ENCODE data around the gene LCP2.
A peak's percentile ranks its signal among the peaks of the same experiment; 100 is the strongest.

Gene LCP2

DNA sequence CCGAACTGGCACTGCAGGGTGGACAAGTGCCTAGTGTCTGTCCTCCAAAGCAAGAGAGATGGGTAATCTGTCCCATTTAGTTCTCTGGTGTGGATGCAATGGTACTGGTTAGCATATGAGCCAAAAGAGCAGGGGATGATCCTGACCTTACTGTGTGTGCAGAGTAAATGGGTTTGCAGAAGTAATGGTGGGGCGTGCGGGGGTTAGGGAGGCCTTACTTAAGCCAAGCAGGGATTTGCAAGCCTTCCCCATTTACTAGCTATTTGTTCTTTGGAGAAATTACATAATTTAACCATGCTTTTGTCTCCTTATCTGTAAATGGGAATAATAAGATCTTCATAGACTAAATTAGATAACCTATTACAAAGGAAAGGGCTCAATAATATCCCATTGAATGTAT lies 19.9 kb upstream of the LCP2 start:
- H3K4me3 ChIP-seq (ENCODE audit: low read depth, low read length) = no peak overlapping the region
- DNase-seq (ENCODE audit: low read depth) = no peak

- DNase-seq (ENCODE audit: low read depth) = no peak
- H3K4me3 ChIP-seq (ENCODE audit: low read depth, low read length) = no peak overlapping the region
Observed at GRCh38 chr5:170316937-170317336, 19.4 kb upstream of the LCP2 start.

DNA sequence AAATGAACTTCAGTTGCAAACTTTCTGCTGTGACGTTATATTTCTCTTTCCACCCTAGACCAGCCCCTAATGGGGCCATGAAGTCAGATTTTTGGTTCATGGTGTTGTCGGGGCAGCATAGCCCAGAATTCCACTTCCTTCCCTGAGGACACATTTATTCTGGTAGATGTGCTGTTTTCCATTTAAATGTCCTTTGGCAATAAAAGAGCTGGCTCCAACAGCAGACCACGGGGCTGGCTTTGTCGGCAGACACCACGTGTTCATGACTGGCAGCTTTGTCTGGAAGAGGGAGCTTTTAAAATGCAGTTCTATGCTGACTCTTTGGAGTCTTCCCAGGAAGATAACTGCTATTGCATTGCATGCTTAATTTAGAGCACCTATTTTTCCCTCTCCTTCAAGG lies 17.6 kb upstream of the LCP2 start:
- no peak overlapping the region for H3K4me3 ChIP-seq (ENCODE audit: low read depth, low read length)
- no peak for DNase-seq (ENCODE audit: low read depth)

DNA sequence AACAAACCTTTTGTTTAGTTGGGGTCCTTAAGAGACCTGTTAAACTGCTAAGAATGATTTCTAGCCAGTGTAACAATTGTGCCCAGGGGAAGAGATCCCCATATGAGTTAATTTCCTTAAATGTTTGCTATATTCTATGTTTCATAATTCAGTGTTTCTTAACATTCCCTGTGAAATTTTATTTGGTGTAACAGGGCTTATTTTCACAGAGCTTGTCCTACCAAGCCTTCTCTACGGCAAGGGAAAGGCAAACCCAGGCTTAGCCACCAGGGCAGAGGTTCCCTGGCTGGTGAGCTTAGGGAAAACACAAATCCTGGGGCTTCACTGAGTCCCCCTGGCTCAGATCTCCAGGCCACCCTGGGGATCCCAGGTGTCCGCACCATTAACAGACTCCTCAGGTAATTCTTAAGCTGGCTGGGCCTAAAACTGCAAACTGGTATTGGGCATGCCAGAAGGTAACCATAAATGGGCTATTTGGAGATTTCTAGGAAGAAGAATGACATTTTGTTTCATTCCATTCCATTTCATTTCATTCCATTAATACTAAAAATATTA lies 17.0 kb upstream of the LCP2 start:
- no peak for DNase-seq (ENCODE audit: low read depth)
- no peak overlapping the region for H3K4me3 ChIP-seq (ENCODE audit: low read depth, low read length)

- H3K4me3 ChIP-seq (ENCODE audit: low read depth, low read length) = no peak overlapping the region
- DNase-seq (ENCODE audit: low read depth) = no peak
Observed at GRCh38 chr5:170313816-170314215, 16.2 kb upstream of the LCP2 start.

- no peak overlapping the region for H3K4me3 ChIP-seq (ENCODE audit: low read depth, low read length)
- no peak for DNase-seq (ENCODE audit: low read depth)
Observed at GRCh38 chr5:170313344-170313743, 15.8 kb upstream of the LCP2 start.

DNA sequence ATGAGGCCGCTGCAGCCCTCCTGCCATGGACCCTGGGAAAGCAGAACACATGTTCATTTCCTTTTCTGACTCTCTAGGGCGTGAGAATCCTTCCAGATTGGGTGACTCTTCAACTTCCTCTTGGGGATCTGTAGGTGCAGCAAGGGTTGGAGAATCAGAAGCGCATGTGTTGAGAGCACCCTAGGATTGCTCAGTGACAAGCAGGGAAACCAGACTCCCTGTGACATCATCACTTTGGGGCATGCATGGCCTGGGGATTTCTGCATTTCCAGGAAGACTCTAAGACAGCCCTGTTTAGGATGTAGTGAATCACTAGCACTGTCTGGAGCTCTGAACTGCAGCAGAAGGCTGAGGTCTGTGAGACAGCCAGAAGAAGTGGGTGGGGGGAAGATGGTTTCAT lies 15.1 kb upstream of the LCP2 start:
- no peak overlapping the region for H3K4me3 ChIP-seq (ENCODE audit: low read depth, low read length)
- peak; percentile 19 for DNase-seq (ENCODE audit: low read depth)

GRCh38 chr5:170312301-170312595 lies 14.7 kb upstream of the LCP2 start:
- no peak for DNase-seq (ENCODE audit: low read depth)

GRCh38 chr5:170311511-170312300 lies 14.1 kb upstream of the LCP2 start:
- DNase-seq (ENCODE audit: low read depth) = no peak
- H3K4me3 ChIP-seq (ENCODE audit: low read depth, low read length) = no peak overlapping the region

More at GRCh38 chr5:170312301-170312595, 14.7 kb upstream of the LCP2 start:
- no peak overlapping the region for H3K4me3 ChIP-seq (ENCODE audit: low read depth, low read length)

- DNase-seq (ENCODE audit: low read depth) = no peak
- H3K4me3 ChIP-seq (ENCODE audit: low read depth, low read length) = no peak overlapping the region
Observed at GRCh38 chr5:170310256-170310926, 12.8 kb upstream of the LCP2 start.

- no peak for DNase-seq (ENCODE audit: low read depth)
- no peak overlapping the region for H3K4me3 ChIP-seq (ENCODE audit: low read depth, low read length)
Observed at GRCh38 chr5:170308686-170309085, 11.1 kb upstream of the LCP2 start.

DNA sequence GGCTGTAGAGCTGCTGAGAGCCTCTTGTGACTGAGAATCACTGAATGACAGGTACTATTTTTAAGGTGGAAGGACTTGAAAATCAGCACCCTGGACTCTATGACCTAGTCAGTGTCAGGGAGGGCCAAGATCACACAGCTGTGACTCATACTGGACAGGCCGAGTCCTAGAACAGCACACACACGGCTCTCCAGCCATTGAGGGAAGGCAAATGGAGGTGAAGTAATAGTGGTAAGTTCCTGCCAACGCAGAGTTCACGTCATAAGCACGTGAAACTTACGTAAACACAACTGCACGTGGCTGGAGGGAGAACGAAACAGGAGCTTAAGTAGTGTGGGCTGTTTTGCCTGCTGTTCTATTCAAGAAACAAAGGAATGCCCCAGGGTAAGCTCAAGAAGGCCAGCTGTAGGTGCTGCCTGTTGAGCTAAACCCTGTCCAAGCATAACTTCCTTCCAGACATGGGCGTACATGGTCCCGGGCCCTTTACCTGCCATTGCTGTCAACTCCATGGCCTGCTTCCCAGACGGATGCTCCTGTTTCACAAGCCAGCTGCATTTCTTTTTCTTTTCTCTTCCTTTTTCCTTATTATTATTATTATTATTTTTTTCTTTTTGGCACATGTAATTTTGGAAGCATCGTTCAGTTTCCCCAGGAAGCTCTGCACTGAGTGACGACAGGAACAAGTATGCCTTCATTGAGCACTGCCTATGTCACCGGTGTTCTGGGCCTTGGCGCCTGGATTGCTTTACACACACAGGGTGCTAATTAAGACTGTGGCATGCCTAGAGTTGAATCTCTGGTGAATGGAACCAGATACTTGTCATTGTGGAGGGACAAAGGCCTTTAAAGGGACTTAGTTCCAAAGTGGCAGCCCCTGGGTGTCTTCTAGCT lies 10.2 kb upstream of the LCP2 start:
- H3K4me3 ChIP-seq (ENCODE audit: low read depth, low read length) = no peak overlapping the region
- peak; percentile 79 for DNase-seq (ENCODE audit: low read depth)

DNA sequence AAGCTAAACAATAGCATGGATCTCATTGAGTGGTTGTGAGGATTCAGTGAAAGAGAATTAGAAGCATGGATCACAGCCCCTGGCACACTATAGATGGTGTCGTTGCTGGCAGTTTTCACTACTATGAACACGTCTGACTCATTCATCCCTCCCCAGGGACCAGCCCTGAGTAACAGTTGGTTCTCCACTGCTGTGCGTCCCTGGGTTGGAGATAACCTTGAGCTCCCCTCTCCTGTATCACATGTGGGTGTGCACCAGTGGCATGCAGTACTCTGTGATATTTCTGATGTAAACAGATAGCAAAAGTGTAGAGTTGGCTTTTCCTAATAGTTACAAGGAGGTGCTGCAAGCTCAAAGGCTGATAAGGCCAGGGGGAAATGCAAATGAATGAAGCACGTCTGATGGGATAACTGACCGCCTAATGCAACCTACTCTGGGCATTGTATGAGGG lies 8.8 kb upstream of the LCP2 start:
- DNase-seq (ENCODE audit: low read depth) = peak; percentile 61

DNA sequence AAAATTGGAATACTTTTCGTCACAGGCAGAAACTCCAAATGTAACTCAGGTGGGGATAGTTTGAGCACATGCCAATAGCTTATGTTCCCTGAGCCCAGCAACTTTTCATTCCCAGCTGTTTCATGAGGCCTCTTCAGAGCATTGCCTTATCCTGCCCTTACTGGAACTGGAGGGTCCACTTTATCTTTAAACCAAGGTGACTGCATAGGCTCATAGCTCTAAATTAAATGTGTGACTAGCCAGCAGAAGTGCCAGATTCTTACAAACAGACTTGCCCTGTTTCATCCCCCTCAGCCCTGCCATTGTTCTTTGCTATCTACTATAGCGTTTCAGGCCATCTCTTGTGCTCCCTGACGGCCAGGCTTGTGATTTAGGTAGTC lies 8.1 kb upstream of the LCP2 start:
- no peak for DNase-seq (ENCODE audit: low read depth)
- no peak overlapping the region for H3K4me3 ChIP-seq (ENCODE audit: low read depth, low read length)

More for the DNA sequence above, 8.8 kb upstream of the LCP2 start:
- no peak overlapping the region for H3K4me3 ChIP-seq (ENCODE audit: low read depth, low read length)

DNA sequence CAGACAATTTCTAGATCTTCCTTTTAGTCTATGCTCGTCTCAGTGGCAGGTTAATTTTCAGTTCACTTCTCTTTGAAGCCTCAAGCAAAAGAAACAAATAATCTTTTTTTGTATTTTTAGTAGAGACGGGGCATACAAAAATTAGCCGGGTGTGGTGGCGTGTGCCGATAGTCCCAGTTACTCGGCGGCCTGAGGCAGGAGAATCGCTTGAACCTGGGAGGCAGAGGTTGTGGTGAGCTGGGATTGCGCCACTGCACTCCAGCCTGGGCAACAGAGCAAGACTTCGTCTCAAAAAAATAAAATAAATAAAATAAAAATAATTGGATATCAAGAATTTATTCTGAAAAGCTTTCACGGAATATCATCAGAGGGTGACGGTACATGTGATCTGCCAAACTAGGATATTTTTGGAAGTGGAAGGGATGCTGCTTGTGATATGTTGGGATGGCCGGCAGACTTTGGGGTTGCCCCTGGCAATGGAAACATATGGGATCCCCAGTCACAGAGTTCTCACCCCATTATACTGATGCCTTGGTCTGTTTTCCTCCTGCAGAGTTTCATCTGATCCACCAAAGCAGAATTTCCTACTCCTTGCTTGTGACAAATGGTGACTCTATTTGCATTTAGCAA lies 7.6 kb upstream of the LCP2 start:
- no peak overlapping the region for H3K4me3 ChIP-seq (ENCODE audit: low read depth, low read length)
- DNase-seq (ENCODE audit: low read depth) = no peak

DNA sequence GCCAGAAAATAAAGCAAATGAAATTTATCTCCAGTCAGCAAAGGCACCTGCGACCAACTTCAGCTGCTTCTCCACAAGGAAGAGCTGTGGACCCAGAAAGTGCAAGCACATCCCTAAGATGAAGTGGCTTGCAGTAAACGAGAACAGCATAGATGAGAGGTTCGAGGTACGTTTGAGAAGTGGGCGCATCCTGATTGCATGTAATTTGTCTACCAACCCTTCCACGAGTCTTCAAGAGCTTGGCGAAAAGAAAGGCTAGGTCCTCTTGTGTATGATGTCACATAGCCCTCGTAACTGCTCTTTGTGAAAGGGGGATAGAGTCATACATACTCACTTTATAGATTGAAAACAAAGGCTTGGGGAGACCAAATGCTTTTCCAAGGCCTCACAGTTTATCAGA lies 6.0 kb upstream of the LCP2 start:
- H3K4me3 ChIP-seq (ENCODE audit: low read depth, low read length) = no peak overlapping the region
- DNase-seq (ENCODE audit: low read depth) = no peak

DNA sequence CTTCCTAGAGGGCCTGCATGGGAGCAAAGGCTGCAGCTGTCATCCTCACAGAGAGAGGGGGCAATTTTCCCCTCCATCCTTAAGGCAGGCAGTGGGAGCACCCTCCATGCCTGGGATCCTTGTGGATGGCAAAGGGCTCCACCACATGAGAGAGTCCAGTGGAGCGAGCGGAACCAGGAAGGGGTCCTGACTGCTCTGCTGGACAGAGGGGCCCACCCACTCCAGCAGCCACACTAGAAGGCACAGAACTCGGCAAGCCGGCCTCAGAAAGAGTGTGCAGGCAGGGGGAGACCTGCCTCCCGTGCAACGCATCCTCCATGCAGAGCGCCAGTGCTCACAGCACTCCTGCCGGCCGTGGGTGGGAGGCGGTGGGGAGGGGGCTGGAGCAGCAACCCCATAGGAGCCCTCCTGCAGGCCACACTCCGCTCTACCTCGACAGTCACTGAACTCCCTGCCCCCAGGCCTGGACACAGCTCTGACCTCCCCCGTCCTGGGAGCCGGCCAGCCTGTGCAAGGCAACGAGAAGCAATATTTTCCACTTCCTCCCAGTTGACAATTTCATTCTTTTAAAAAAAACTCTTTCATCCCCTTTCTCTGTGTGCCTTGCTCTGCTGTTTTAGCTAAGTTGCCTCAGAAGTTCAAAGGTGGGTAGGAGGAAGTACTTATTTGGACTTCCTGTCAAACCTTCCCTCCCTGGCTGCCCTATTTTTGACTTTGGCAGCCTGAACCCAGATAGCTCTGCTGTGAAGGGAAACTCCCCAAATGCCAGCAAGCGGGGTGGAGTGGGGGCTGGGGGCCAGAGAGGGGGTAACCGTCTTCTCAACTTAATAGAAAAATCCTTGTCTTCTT lies 5.3 kb upstream of the LCP2 start:
- no peak overlapping the region for H3K4me3 ChIP-seq (ENCODE audit: low read depth, low read length)
- DNase-seq (ENCODE audit: low read depth) = no peak

DNA sequence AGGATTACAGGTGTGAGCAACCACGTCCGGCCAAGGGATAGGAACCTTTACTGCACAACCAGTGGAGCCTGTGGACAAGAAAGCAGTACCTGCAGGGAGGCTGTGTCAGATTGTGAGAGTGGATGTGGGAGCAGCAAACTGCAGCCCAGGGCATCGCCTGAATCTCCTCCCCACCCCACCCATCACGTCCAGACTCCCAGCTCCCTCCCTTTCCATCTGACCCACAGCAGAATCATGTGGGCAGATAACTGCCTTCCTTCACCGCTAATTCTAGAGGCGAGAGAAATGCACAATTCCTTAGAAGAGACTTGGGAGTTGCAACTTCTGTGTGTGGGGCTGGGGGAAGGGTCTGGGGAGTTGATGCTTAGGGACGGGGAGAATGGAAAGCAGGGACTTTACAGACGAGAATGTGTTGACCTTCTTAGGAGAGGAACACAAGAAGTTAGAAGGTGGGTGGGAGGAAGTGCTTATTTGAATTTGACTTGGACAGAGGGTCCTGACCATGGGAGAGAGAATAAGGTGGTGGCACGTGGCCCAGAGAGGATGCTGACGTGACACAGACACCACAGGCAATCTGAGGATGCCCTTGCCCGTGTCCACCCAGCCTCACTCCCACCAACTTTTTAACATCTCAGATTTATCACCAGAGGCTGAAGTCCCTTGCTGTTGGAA lies 4.5 kb upstream of the LCP2 start:
- H3K4me3 ChIP-seq (ENCODE audit: low read depth, low read length) = no peak overlapping the region
- no peak for DNase-seq (ENCODE audit: low read depth)
